GM12873 (cell line): Measurements from ENCODE around the gene TMEM41A.

Experiments
- TF ChIP-seq, protein P1 (sequence below): IDR thresholded peaks from 2 replicates; pipeline ENCODE4 v1.5.1; 2012; ENCODE audit warnings: low read depth, mild to moderate bottlenecking, moderate library complexity, low read length, control low read depth; ENCODE audit not compliant: insufficient read depth; ENCODE audit errors: missing control alignments

Gene TMEM41A

DNA sequence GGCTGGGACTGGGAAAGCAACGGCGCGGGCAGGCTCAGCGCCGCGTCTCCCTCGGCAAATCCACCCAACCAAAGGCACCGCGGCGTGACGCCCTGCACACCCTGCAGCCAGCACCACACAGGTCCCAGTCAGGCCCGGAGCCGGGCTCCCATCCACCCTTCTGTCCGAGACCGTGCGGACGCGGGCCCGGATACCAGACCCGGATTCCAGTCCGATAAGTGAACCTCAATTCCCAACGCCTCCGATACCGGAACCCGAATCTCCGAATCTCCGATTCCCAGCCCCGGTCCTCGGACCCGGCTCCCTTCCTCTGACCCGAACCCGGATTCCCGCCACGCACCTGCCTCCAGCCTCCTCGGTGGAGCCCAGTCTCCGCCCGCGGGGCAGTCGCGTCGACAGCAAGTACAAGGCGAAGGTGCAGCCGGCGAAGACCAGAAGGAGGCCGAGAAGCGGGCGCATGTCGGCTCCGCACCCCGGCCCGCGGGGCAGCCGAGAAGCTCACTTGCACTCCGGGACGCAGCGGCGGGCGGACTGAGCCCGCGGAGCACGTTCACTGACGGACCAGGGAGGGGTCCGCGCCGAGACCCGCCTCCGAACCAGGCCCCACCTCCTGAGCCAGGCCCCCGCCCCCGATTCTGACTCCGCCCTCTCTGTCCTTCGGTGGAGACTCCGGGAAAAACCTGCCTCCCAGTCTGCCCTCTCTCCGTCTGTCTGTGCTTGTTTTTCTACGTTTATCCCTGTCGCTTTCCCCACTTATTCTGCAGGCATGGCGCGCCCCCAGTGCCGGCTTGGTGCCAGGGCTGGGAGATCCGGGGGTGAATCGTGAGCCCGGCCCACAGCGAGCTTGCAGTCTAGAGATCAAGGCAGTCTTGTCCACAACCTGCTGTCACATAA, at the start of gene TMEM41A:
Gene TMEM41A, minus strand, starts transcription at position 533 of the 894 bp plus-strand sequence. Its CDS starts 74 bp downstream, at position 459.
- TF ChIP-seq, protein P1, sequence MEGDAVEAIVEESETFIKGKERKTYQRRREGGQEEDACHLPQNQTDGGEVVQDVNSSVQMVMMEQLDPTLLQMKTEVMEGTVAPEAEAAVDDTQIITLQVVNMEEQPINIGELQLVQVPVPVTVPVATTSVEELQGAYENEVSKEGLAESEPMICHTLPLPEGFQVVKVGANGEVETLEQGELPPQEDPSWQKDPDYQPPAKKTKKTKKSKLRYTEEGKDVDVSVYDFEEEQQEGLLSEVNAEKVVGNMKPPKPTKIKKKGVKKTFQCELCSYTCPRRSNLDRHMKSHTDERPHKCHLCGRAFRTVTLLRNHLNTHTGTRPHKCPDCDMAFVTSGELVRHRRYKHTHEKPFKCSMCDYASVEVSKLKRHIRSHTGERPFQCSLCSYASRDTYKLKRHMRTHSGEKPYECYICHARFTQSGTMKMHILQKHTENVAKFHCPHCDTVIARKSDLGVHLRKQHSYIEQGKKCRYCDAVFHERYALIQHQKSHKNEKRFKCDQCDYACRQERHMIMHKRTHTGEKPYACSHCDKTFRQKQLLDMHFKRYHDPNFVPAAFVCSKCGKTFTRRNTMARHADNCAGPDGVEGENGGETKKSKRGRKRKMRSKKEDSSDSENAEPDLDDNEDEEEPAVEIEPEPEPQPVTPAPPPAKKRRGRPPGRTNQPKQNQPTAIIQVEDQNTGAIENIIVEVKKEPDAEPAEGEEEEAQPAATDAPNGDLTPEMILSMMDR: no peak

DNA sequence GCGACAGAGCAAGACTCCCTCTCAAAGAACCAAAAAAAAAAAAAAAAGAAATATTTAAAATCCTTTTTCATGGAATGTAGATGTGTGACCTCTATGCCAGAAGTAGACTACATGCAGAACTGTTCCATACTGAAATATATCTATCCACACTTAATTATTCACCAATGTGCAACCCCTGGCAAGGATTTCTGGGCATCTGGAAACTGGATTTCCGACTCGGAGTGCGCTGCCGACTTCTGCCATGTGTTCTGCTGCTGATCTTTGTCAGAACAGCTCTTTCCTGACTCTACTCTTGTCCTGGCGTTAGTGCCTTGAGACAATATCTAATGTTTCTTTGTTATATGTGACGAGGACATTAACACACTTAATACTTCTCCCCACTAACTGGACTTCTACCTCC, 41.9 kb upstream of the TMEM41A start:
- TF ChIP-seq, protein P1: no peak

GRCh38 chr3:185539934-185540333, 41.1 kb upstream of the TMEM41A start:
- TF ChIP-seq, protein P1: no peak

- TF ChIP-seq, protein P1: no peak
These were observed 38.6 kb upstream of the TMEM41A start for GRCh38 chr3:185537369-185537970.

DNA sequence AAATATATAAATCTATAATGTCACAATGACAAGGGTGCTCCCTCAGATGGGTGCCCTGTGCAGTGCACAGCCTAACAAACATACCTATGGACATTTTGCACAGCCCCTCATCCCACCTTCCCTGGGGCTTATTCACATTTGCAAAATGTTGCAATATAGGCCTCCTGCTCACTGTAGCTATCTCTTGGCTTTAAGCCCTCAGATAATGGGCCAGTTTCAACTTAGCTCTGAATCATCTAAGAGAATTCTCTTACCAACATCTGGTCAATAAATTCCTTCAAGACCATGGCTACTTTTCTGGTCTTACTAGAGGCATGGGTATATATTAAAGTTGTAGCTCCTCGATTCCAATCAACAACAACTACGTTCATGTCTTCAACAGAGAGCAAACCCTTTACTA, 35.7 kb upstream of the TMEM41A start:
- TF ChIP-seq, protein P1: no peak

- TF ChIP-seq, protein P1: no peak
These were observed 34.1 kb upstream of the TMEM41A start for GRCh38 chr3:185532901-185533300.

DNA sequence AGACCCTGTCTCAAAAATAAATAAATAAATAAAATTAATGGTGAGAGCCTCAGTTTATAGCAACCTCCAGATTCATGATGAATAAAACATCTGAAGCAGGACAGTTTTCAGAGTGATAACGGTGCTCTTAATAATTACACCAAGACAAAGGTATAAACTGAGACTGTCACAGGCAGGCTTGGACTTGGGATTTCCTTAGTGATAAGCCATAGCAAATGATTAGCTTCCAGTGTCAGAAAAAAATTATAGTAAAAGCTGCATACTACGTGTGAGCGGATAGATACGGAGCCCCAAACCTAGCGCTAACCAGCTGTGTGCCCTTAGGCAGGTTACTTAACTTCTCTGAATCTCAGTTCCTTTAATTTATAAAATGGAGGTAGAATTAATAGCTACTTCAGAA, 32.0 kb upstream of the TMEM41A start:
- TF ChIP-seq, protein P1: no peak
